DND-41 (cell line): Measurements from ENCODE around the gene HNRNPA2B1.

ENCODE experiments used
- CTCF ChIP-seq: IDR thresholded peaks from 2 replicates; pipeline ENCODE4 v1.5.1; 2012; ENCODE audit warnings: borderline replicate concordance, low read length, moderate library complexity, mild to moderate bottlenecking; ENCODE audit not compliant: poor library complexity, severe bottlenecking; ENCODE audit errors: extremely low read depth
- EZH2 ChIP-seq: IDR thresholded peaks from 3 replicates; pipeline ENCODE4 v1.6.1; 2012; ENCODE audit warnings: borderline replicate concordance, low read depth, mild to moderate bottlenecking, moderate library complexity, low read length, inconsistent platforms; ENCODE audit not compliant: severe bottlenecking

- TF ChIP-seq CTCF = no peak
- no peak for TF ChIP-seq EZH2
These were observed 4.5 kb downstream of the HNRNPA2B1 start for GRCh38 chr7:26195867-26196657.
